Stimulated activated CD8-positive, alpha-beta memory T cell treated with anti-CD3 and anti-CD28 coated beads, Interleukin-7, amount 100 ng/mL, for 1 hour (primary cell): Measurements from ENCODE around the gene GAS6.
"Not testable (repeated sequence)": the region's sequence is repeated elsewhere in the genome, so short reads cannot be mapped to it uniquely, and the experiment has no call there.

ENCODE experiments used
- DNase-seq, 2 donors: peaks; one replicate each; pipeline ENCODE4 v3.0.0-alpha.2; 2020; ENCODE audit warnings: low read depth in 2 of 2

GAS6 gene

GRCh38 chr13:113867913-113868312 is 4.0 kb upstream of the GAS6 start:
- not testable (repeated sequence) for DNase-seq

GRCh38 chr13:113865427-113865826 is 1.6 kb upstream of the GAS6 start:
- DNase-seq, result no peak

GRCh38 chr13:113864273-113864890 is 506 bp upstream of the GAS6 start:
- no peak for DNase-seq

GRCh38 chr13:113862931-113863523 is 849 bp downstream of the GAS6 start:
- DNase-seq, result no peak

- no peak for DNase-seq
Observed at GRCh38 chr13:113862191-113862930, 1.5 kb downstream of the GAS6 start.

GRCh38 chr13:113861433-113862030 is 2.3 kb downstream of the GAS6 start:
- DNase-seq, result no peak

- no peak for DNase-seq
Observed at GRCh38 chr13:113860665-113861432, 3.0 kb downstream of the GAS6 start.

GRCh38 chr13:113860051-113860664 is 3.7 kb downstream of the GAS6 start:
- DNase-seq, result no peak

- DNase-seq, result no peak
Observed at GRCh38 chr13:113859311-113860050, 4.4 kb downstream of the GAS6 start.

GRCh38 chr13:113857531-113858195 is 6.2 kb downstream of the GAS6 start:
- no peak for DNase-seq

- DNase-seq, result no peak
Observed at GRCh38 chr13:113856716-113857065, 7.2 kb downstream of the GAS6 start.

- DNase-seq, result no peak
Observed at GRCh38 chr13:113855931-113856715, 7.8 kb downstream of the GAS6 start.

- no peak for DNase-seq
Observed at GRCh38 chr13:113855012-113855921, 8.6 kb downstream of the GAS6 start.

GRCh38 chr13:113854238-113855011 is 9.5 kb downstream of the GAS6 start:
- no peak for DNase-seq

- no peak for DNase-seq
Observed at GRCh38 chr13:113853518-113854237, 10.2 kb downstream of the GAS6 start.

- DNase-seq, result no peak
Observed at GRCh38 chr13:113852536-113853517, 11.0 kb downstream of the GAS6 start.
